OCI-M2 (cell line): ENCODE results near the gene TENT5A.
"Not testable (repeated sequence)": the region's sequence is repeated elsewhere in the genome, so short reads cannot be mapped to it uniquely, and the experiment has no call there.

Experiments used
- DNase-seq: peaks from one replicate; lab custom pipeline; 2025; ENCODE audit not compliant: unreplicated experiment; lab: John Stamatoyannopoulos, UW

Gene TENT5A

GRCh38 chr6:81751388-81752083 is 945 bp downstream of the TENT5A start:
- no peak for DNase-seq

GRCh38 chr6:81750681-81751387 is 1.6 kb downstream of the TENT5A start:
- no peak for DNase-seq

GRCh38 chr6:81750200-81750599 is 2.3 kb downstream of the TENT5A start:
- no peak for DNase-seq

GRCh38 chr6:81749707-81750106 is 2.8 kb downstream of the TENT5A start:
- no peak for DNase-seq

GRCh38 chr6:81748994-81749393 is 3.5 kb downstream of the TENT5A start:
- no peak for DNase-seq

- no peak for DNase-seq
Measured at GRCh38 chr6:81747327-81747726, 5.2 kb downstream of the TENT5A start.

GRCh38 chr6:81744131-81744530 is 8.3 kb downstream of the TENT5A start:
- no peak for DNase-seq

GRCh38 chr6:81743649-81744048 is 8.8 kb downstream of the TENT5A start:
- DNase-seq = no peak

- DNase-seq = no peak
Measured at GRCh38 chr6:81741689-81742088, 10.8 kb downstream of the TENT5A start.

- DNase-seq = not testable (repeated sequence)
Measured at GRCh38 chr6:81740591-81740990, 11.9 kb downstream of the TENT5A start.

- DNase-seq = no peak
Measured at GRCh38 chr6:81739230-81740195, 13.0 kb downstream of the TENT5A start.

- DNase-seq = no peak
Measured at GRCh38 chr6:81736428-81736827, 16.1 kb downstream of the TENT5A start.

- DNase-seq = no peak
Measured at GRCh38 chr6:81735756-81736380, 16.6 kb downstream of the TENT5A start.

- DNase-seq = no peak
Measured at GRCh38 chr6:81734500-81735150, 17.9 kb downstream of the TENT5A start.

- no peak for DNase-seq
Measured at GRCh38 chr6:81734081-81734480, 18.4 kb downstream of the TENT5A start.

- no peak for DNase-seq
Measured at GRCh38 chr6:81731814-81732213, 20.7 kb downstream of the TENT5A start.

GRCh38 chr6:81727876-81728517 is 24.5 kb downstream of the TENT5A start:
- no peak for DNase-seq

GRCh38 chr6:81725127-81725526 is 27.4 kb downstream of the TENT5A start:
- DNase-seq = no peak

GRCh38 chr6:81722506-81723223 is 29.8 kb downstream of the TENT5A start:
- no peak for DNase-seq
